AG04450 (cell line): ENCODE results near the gene SLC8A2. TPM values are rescaled to one million over a fixed set of nuclear protein-coding genes. Genes with fewer than 3 reads are reported as not detected.
"Not testable (repeated sequence)": the region's sequence is repeated elsewhere in the genome, so short reads cannot be mapped to it uniquely, and the experiment has no call there.

Source experiments
- CTCF ChIA-PET: fragments of 300-600, 350-600 bp; formaldehyde crosslinking; extraction: SDS; loops from one replicate; lab custom pipeline; 2022; ENCODE audit warnings: antibody characterized with exemption, inconsistent platforms; lab: Charles Lee
- POLR2A ChIA-PET: fragments of 350-600 bp; formaldehyde crosslinking; extraction: SDS; loops from one replicate; lab custom pipeline; 2021; ENCODE audit warnings: antibody characterized with exemption, inconsistent platforms; lab: Yijun Ruan, JAX
- DNase-seq: peaks from one replicate; pipeline ENCODE4 v3.0.0-alpha.2; 2011; ENCODE audit warnings: low read depth, low spot score
- H3K27ac ChIP-seq: one replicate; pipeline ENCODE4 v1.5.1; 2012; ENCODE audit warnings: low read depth, low read length, control low read depth
- H3K27me3 ChIP-seq: one replicate; pipeline ENCODE4 v1.6.0; 2012; ENCODE audit warnings: low read length; ENCODE audit not compliant: control insufficient read depth, insufficient read depth
- H3K4me3 ChIP-seq: 2 replicates; pipeline ENCODE4 v1.5.1; 2011; ENCODE audit warnings: mild to moderate bottlenecking, low read depth, low read length, control low read depth
- H3K9me3 ChIP-seq: 2 replicates; pipeline ENCODE4 v1.5.1; 2012; ENCODE audit warnings: low read length; ENCODE audit not compliant: control insufficient read depth, insufficient read depth
- polyA plus RNA-seq: library from polyadenylated mRNA; depleted of rRNA; stranded (reverse); fragments of >200 nt; gene quantifications from 2 replicates; pipeline ENCODE4 v1.2.3, GENCODE V29; 2011
- TF ChIP-seq, protein P1 (sequence below): IDR thresholded peaks from 2 replicates; pipeline ENCODE4 v1.5.1; 2011; ENCODE audit warnings: low read depth, low read length, control low read depth, inconsistent platforms

SLC8A2 gene
- polyA plus RNA-seq, 1 experiment: 0.05 TPM

DNA sequence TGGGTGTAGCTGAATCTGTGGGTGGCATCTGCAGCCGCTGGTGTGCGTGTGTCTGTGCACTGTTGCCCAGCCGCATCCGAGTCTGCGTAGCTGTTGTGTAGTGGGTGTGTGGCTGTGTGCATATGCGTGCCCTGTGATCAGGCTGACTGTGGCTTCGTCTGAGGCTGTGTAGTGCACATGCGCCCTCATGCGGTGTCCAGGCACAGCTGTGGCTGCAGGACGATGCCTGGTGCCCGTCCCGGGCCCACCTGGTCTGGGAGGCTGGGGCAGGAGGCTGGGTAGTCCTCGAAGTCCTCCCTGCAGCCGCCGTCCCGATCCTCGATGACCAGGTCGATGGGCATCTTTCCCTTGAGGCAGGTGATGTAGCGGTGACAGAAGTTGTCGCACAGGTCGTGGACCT lies 57.2 kb downstream of the SLC8A2 start:
- no peak for DNase-seq
- H3K4me3 ChIP-seq: no peak overlapping the region
- peaks cover 1% of the 10 kb centered on the region for H3K27me3 ChIP-seq
- no peaks in the 10 kb centered on the region for H3K9me3 ChIP-seq
- CTCF ChIA-PET: no interaction called here
- TF ChIP-seq, protein P1, sequence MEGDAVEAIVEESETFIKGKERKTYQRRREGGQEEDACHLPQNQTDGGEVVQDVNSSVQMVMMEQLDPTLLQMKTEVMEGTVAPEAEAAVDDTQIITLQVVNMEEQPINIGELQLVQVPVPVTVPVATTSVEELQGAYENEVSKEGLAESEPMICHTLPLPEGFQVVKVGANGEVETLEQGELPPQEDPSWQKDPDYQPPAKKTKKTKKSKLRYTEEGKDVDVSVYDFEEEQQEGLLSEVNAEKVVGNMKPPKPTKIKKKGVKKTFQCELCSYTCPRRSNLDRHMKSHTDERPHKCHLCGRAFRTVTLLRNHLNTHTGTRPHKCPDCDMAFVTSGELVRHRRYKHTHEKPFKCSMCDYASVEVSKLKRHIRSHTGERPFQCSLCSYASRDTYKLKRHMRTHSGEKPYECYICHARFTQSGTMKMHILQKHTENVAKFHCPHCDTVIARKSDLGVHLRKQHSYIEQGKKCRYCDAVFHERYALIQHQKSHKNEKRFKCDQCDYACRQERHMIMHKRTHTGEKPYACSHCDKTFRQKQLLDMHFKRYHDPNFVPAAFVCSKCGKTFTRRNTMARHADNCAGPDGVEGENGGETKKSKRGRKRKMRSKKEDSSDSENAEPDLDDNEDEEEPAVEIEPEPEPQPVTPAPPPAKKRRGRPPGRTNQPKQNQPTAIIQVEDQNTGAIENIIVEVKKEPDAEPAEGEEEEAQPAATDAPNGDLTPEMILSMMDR: no peak
- no peak overlapping the region for H3K27ac ChIP-seq
- POLR2A ChIA-PET: no interaction called here

DNA sequence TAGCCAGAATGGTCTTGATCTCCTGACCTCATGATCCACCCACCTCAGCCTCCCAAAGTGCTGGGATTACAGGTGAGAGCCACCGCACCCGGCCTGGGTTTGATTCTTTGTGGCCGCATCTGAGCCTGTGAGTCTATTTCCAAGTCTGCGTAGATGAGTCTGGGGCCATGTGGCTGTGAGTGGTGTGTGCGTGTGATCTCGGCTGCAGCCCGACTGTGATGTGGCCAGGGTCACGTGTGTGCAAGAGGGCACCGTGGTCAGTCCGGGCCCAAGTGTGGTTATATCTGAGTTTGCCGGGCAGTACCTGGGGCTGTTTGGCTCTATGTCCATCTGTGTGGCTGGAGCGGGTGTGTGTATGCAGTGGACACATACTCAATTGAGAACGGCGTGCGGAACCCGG lies 57.8 kb downstream of the SLC8A2 start:
- TF ChIP-seq, protein P1: no peak
- H3K27me3 ChIP-seq: no peaks in the 10 kb centered on the region
- CTCF ChIA-PET: no interaction called here
- POLR2A ChIA-PET: no interaction called here
- H3K4me3 ChIP-seq: no peak overlapping the region
- no peak for DNase-seq
- H3K9me3 ChIP-seq: no peaks in the 10 kb centered on the region
- no peak overlapping the region for H3K27ac ChIP-seq

DNA sequence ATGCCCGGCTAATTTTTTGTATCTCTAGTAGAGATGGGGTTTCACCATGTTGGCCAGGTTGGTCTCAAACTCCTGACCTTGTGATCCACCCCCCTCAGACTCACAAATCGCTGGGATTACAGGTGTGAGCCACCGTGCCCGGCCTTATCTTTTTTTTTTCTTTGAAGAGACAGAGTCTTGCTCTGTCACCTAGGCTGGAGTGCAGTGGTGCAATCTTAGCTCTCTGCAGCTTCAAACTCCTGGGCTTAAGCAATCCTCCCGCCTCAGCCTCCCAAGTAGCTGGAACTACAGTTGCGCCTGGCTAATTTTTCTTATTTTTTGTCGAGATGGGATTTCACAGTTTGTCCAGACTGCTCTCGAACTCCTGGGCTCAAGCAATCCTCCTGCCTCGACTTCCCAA lies 60.0 kb downstream of the SLC8A2 start:
- POLR2A ChIA-PET, H3K27me3 ChIP-seq, H3K4me3 ChIP-seq, H3K27ac ChIP-seq, DNase-seq, H3K9me3 ChIP-seq: not testable (repeated sequence)
- CTCF ChIA-PET: interaction anchor here (0.8 to 1.2 kb wide), 2 partner anchors 20 to 62 kb away, joined by 3 to 4 read pairs; partner anchors contain the start of gene DHX34

DNA sequence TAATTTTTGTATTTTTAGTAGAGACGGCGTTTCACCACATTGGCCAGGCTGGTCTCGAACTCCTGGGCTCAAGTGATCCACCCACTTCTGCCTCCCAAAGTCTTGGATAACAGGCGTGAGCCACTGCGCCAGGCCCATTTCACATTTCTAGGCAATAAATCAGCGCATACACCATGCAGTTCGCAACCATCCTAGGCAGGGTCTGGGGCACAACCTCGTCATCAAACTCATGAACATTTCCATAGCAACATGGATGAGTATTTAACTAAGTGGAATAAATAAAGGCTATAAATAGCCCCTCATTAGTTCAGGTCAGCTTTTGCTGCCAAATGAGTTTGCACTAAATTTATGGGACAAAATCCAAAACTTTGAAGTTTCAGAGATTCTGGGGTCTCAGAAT lies 60.6 kb downstream of the SLC8A2 start:
- Histone ChIP-seq H3K27me3 (no peaks in the 10 kb centered on the region), H3K27ac (no peak overlapping the region), H3K9me3 (peaks cover 8% of the 10 kb centered on the region; the same call in 1 of the 2 replicates), H3K4me3 (no peak overlapping the region)
- no peak for DNase-seq
- ChIA-PET POLR2A (interaction anchor here (0.7 kb wide), 1 partner anchor 295 kb away, joined by 5 read pairs; no protein-coding TSS in a partner anchor), CTCF (interaction anchor here (0.8 to 1.2 kb wide), 2 partner anchors 19 to 62 kb away, joined by 3 to 4 read pairs; partner anchors contain the start of gene DHX34)
- TF ChIP-seq, protein P1: no peak

DNA sequence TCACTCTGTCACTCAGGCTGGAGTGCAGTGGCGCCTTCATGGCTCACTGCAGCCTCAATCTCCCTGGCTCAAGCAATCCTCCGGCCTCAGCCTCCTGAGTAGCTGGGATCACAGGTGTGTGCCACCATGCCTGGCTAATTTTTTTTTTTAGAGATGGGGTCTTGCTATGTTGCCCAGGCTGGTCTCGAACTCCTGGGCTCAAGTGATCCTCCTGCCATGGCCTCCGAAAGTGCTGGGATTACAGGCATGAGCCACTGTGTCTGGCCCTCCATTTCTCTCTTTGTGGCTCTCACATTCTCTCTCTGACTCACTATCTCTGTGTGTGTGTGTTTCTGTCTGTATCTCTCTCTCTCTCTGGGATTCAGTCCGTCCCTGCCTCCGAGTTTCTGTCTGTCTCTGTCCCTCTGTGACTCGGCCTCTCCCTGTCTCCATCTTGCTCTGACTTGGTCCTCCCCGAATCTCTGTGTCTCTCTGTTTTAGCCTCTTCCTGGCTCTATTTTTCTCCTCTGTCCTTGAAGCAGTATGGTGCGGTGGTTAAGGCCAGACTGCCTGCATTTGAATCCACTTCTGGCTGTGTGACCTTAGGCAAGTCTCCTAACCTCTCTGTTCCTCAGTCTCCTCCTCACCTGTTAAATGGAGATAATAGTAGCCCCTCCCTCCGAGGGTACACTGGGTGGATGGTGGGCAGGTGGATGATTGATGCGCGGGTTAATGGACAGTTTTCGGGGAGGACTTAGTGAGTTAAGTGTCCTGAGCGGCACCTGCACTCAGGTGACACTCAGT lies 63.3 kb downstream of the SLC8A2 start:
- TF ChIP-seq, protein P1: no peak
- CTCF ChIA-PET: no interaction called here

More for the DNA sequence above, 63.3 kb downstream of the SLC8A2 start:
- POLR2A ChIA-PET: no interaction called here
- DNase-seq: no peak
- H3K27me3 ChIP-seq: no peaks in the 10 kb centered on the region
- peaks cover 8% of the 10 kb centered on the region; the same call in 1 of the 2 replicates for H3K9me3 ChIP-seq
- no peak overlapping the region for H3K27ac ChIP-seq
- H3K4me3 ChIP-seq: no peak overlapping the region
